HT1080 (cell line): Measurements from ENCODE around the gene ARPC2. TPM values are rescaled to one million over a fixed set of nuclear protein-coding genes. Genes with fewer than 3 reads are reported as not detected.
A peak's percentile ranks its signal among the peaks of the same experiment; 100 is the strongest.
"Not testable (repeated sequence)": the region's sequence is repeated elsewhere in the genome, so short reads cannot be mapped to it uniquely, and the experiment has no call there.

ENCODE experiments used
- DNase-seq: peaks from one replicate; pipeline ENCODE4 v3.0.0-alpha.2; 2015; ENCODE audit warnings: low read depth
- total RNA-seq: library from RNA; depleted of rRNA; stranded (reverse); fragments of >200 nt; shearing (Covaris generic); gene quantifications from 2 replicates; pipeline ENCODE4 v1.2.3, GENCODE V29; 2014

ARPC2 gene
- total RNA-seq, 1 experiment from 2014 or later = 493 TPM

GRCh38 chr2:218269900-218270720 is 53.1 kb downstream of the ARPC2 start, which contains the start of the genes AAMP and PNKD:
AAMP (minus strand) TSS chr2:218270137; CDS start chr2:218270086, 51 bp downstream.
PNKD (plus strand) TSS chr2:218270519; CDS start chr2:218270536, 17 bp downstream.
- peak; percentile 100 for DNase-seq

- DNase-seq = no peak
These were observed 53.9 kb downstream of the ARPC2 start for GRCh38 chr2:218270721-218271486.

- no peak for DNase-seq
These were observed 54.5 kb downstream of the ARPC2 start for GRCh38 chr2:218271487-218271797.

GRCh38 chr2:218271865-218272530 is 55.0 kb downstream of the ARPC2 start:
- DNase-seq = no peak

- peak; percentile 82 for DNase-seq
These were observed 55.7 kb downstream of the ARPC2 start for GRCh38 chr2:218272531-218273212.

GRCh38 chr2:218273214-218273907 is 56.4 kb downstream of the ARPC2 start:
- DNase-seq = not testable (repeated sequence)

- no peak for DNase-seq
These were observed 56.9 kb downstream of the ARPC2 start for GRCh38 chr2:218273908-218274249.

- DNase-seq = no peak
These were observed 57.6 kb downstream of the ARPC2 start for GRCh38 chr2:218274586-218274985.

GRCh38 chr2:218275371-218276072 is 58.5 kb downstream of the ARPC2 start:
- no peak for DNase-seq

GRCh38 chr2:218276986-218277755 is 60.2 kb downstream of the ARPC2 start:
- no peak for DNase-seq

- no peak for DNase-seq
These were observed 60.9 kb downstream of the ARPC2 start for GRCh38 chr2:218277921-218278320.

GRCh38 chr2:218278531-218279360 is 61.8 kb downstream of the ARPC2 start:
- no peak for DNase-seq

- DNase-seq = no peak
These were observed 63.4 kb downstream of the ARPC2 start for GRCh38 chr2:218280260-218280870.

GRCh38 chr2:218281449-218281848 is 64.5 kb downstream of the ARPC2 start:
- DNase-seq = no peak

GRCh38 chr2:218282173-218282991 is 65.4 kb downstream of the ARPC2 start:
- DNase-seq = no peak

GRCh38 chr2:218284106-218284811 is 67.3 kb downstream of the ARPC2 start:
- peak; percentile 79 for DNase-seq

- DNase-seq = no peak
These were observed 68.6 kb downstream of the ARPC2 start for GRCh38 chr2:218285604-218286003.
